ENCODE results near the gene CD300LB. TPM values are rescaled to one million over a fixed set of nuclear protein-coding genes. Genes with fewer than 3 reads are reported as not detected.
"Not testable (repeated sequence)": the region's sequence is repeated elsewhere in the genome, so short reads cannot be mapped to it uniquely, and the experiment has no call there.

CD300LB gene
- polyA plus RNA-seq, 1 donor (not counting 4 experiments of a cell fraction or from before 2014, with no cell fraction given): not detected

DNA sequence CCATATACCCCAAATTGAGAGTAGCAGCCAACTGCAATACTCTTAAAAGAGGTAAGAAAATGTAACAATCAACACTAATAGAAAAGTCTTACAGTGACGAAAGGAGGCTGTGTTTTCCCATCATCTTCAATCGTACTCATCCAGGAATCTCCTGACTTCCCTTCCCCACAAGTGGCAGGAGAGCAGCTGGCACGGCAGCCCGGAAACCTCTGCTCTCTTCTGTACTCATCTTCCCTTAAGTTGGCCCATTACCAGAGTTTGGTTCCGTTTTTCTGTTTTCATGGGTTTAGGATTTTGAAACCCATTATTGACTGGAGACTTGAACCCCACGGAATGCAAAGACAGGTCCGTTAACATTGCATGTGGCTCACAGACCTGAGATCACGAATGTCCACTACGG is 47.7 kb upstream of the CD300LB start:
- FAIRE-seq (no peak), DNase-seq (ENCODE audit: low read depth, low spot score) (no peak)
- H3K4me1 ChIP-seq (ENCODE audit: control insufficient read depth, extremely low read depth, insufficient read depth, low read length): no peaks in the 10 kb centered on the region
- H3K27me3 ChIP-seq (ENCODE audit: control insufficient read depth, extremely low read depth, insufficient read depth, low read length): peaks cover 5% of the 10 kb centered on the region
- dilution Hi-C loops (cut with MboI; ENCODE audit: extremely low pct_ligation_motif_present, low sequenced_read_pairs): no loop called here
- no peak overlapping the region for H2AFZ ChIP-seq (ENCODE audit: control insufficient read depth, low read length)
- H3K4me3 ChIP-seq (ENCODE audit: control insufficient read depth in 2 of 3, extremely low read depth in 1 of 3, insufficient read depth in 2 of 3, low read depth in 1 of 3, low read length in 3 of 3): no peak overlapping the region
- H3K9ac ChIP-seq (ENCODE audit: control insufficient read depth, extremely low read depth, insufficient read depth, low read length): no peak overlapping the region
- H3K9me3 ChIP-seq (ENCODE audit: control insufficient read depth, low read depth, low read length): no peaks in the 10 kb centered on the region
- TF ChIP-seq EZH2 (IDR thresholded peaks at IDR 0.05; ENCODE audit: low read length) (no peak), CTCF (optimal IDR thresholded peaks at IDR 0.05 in 1 of 3, IDR thresholded peaks at IDR 0.05 in 1 of 3, conservative IDR thresholded peaks at IDR 0.05 in 1 of 3; ENCODE audit: extremely low read depth in 1 of 3, insufficient read depth in 2 of 3, low read length in 3 of 3) (no peak)
- no peak overlapping the region for H3K4me2 ChIP-seq (ENCODE audit: control insufficient read depth, extremely low read depth, insufficient read depth, low read depth, low read length)
- H3K27ac ChIP-seq (ENCODE audit: control insufficient read depth, insufficient read depth, low read length): no peak overlapping the region
- H3K36me3 ChIP-seq (ENCODE audit: control insufficient read depth in 2 of 2, extremely low read depth in 1 of 2, insufficient read depth in 2 of 2, low read length in 2 of 2): no peaks in the 10 kb centered on the region
- no peaks in the 10 kb centered on the region for H3K9me1 ChIP-seq (ENCODE audit: control insufficient read depth, extremely low read depth, insufficient read depth, low read length)
- no peaks in the 10 kb centered on the region for H4K20me1 ChIP-seq (ENCODE audit: control insufficient read depth, extremely low read depth, insufficient read depth, low read length)
- no peaks in the 10 kb centered on the region for H3K79me2 ChIP-seq (ENCODE audit: control insufficient read depth, insufficient read depth, low read length)

DNA sequence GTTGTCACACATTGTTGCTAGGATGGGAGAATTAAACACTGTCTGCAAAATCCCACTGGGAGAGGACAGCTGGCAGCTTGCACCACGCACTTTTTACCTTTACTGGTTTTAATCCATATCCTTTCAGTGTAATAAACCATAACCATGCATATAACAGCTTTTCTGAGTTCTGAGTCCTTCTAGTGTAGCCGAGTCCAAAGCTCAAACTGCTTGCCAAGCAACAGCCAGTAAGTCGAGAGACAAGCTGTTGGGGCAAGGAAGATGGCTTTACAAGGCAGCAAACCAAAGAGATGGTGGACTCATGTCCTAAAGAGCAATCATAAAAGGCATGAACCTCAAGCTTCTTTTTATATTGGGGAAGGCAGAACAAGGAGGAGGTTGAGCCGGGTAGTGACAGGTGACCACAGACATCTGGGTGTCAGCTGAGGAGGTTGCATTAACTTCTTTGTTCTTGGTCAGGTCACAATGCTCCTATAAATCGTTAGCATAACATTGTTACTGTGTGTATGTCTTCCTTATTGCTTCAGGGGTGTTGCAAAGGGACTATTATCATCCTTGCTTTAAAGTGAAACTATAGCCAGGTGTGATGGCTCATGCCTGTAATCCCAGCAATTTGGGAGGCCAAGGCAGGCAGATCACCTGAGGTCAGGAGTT is 43.3 kb upstream of the CD300LB start:
- no peaks in the 10 kb centered on the region for H4K20me1 ChIP-seq (ENCODE audit: control insufficient read depth, extremely low read depth, insufficient read depth, low read length)
- H3K4me3 ChIP-seq (ENCODE audit: control insufficient read depth in 2 of 3, extremely low read depth in 1 of 3, insufficient read depth in 2 of 3, low read depth in 1 of 3, low read length in 3 of 3): no peak overlapping the region
- FAIRE-seq (no peak), DNase-seq (ENCODE audit: low read depth, low spot score) (no peak)
- dilution Hi-C loops (cut with MboI; ENCODE audit: extremely low pct_ligation_motif_present, low sequenced_read_pairs): no loop called here
- no peaks in the 10 kb centered on the region for H3K9me1 ChIP-seq (ENCODE audit: control insufficient read depth, extremely low read depth, insufficient read depth, low read length)
- H3K9me3 ChIP-seq (ENCODE audit: control insufficient read depth, low read depth, low read length): no peaks in the 10 kb centered on the region
- TF ChIP-seq EZH2 (IDR thresholded peaks at IDR 0.05; ENCODE audit: low read length) (no peak), CTCF (optimal IDR thresholded peaks at IDR 0.05 in 1 of 3, IDR thresholded peaks at IDR 0.05 in 1 of 3, conservative IDR thresholded peaks at IDR 0.05 in 1 of 3; ENCODE audit: extremely low read depth in 1 of 3, insufficient read depth in 2 of 3, low read length in 3 of 3) (no peak)
- peaks cover 9% of the 10 kb centered on the region for H3K4me1 ChIP-seq (ENCODE audit: control insufficient read depth, extremely low read depth, insufficient read depth, low read length)
- no peaks in the 10 kb centered on the region for H3K36me3 ChIP-seq (ENCODE audit: control insufficient read depth in 2 of 2, extremely low read depth in 1 of 2, insufficient read depth in 2 of 2, low read length in 2 of 2)
- H3K4me2 ChIP-seq (ENCODE audit: control insufficient read depth, extremely low read depth, insufficient read depth, low read depth, low read length): no peak overlapping the region
- no peak overlapping the region for H3K27ac ChIP-seq (ENCODE audit: control insufficient read depth, insufficient read depth, low read length)
- H3K9ac ChIP-seq (ENCODE audit: control insufficient read depth, extremely low read depth, insufficient read depth, low read length): no peak overlapping the region
- peaks cover 5% of the 10 kb centered on the region for H3K27me3 ChIP-seq (ENCODE audit: control insufficient read depth, extremely low read depth, insufficient read depth, low read length)
- no peak overlapping the region for H2AFZ ChIP-seq (ENCODE audit: control insufficient read depth, low read length)
- H3K79me2 ChIP-seq (ENCODE audit: control insufficient read depth, insufficient read depth, low read length): no peaks in the 10 kb centered on the region

DNA sequence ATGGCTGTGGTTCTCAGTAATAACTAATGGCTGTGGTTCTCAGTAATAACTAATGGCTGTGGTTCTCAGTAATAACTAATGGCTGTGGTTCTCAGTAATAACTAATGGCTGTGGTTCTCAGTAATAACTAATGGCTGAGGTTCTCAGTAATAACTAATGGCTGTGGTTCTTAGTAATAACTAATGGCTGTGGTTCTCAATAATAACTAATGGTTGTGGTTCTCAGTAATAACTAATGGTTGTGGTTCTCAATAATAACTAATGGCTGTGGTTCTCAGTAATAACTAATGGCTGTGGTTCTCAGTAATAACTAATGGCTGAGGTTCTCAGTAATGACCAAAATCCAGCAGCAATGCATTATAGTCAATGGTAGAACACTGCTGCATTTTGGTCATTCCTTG is 42.4 kb upstream of the CD300LB start:
- H4K20me1 ChIP-seq (ENCODE audit: control insufficient read depth, extremely low read depth, insufficient read depth, low read length); DNase-seq (ENCODE audit: low read depth, low spot score); H3K4me2 ChIP-seq (ENCODE audit: control insufficient read depth, extremely low read depth, insufficient read depth, low read depth, low read length); H2AFZ ChIP-seq (ENCODE audit: control insufficient read depth, low read length); FAIRE-seq; H3K36me3 ChIP-seq (ENCODE audit: control insufficient read depth in 2 of 2, extremely low read depth in 1 of 2, insufficient read depth in 2 of 2, low read length in 2 of 2); dilution Hi-C loops (cut with MboI; ENCODE audit: extremely low pct_ligation_motif_present, low sequenced_read_pairs); H3K27ac ChIP-seq (ENCODE audit: control insufficient read depth, insufficient read depth, low read length); H3K9me3 ChIP-seq (ENCODE audit: control insufficient read depth, low read depth, low read length); H3K4me3 ChIP-seq (ENCODE audit: control insufficient read depth in 2 of 3, extremely low read depth in 1 of 3, insufficient read depth in 2 of 3, low read depth in 1 of 3, low read length in 3 of 3); H3K27me3 ChIP-seq (ENCODE audit: control insufficient read depth, extremely low read depth, insufficient read depth, low read length); H3K79me2 ChIP-seq (ENCODE audit: control insufficient read depth, insufficient read depth, low read length); H3K9me1 ChIP-seq (ENCODE audit: control insufficient read depth, extremely low read depth, insufficient read depth, low read length); H3K9ac ChIP-seq (ENCODE audit: control insufficient read depth, extremely low read depth, insufficient read depth, low read length): not testable (repeated sequence)
- H3K4me1 ChIP-seq (ENCODE audit: control insufficient read depth, extremely low read depth, insufficient read depth, low read length): peaks cover 16% of the 10 kb centered on the region

Data from keratinocyte (primary cell).